IMR-90 (cell line): ENCODE measurements around the gene CHI3L1. TPM values are rescaled to one million over a fixed set of nuclear protein-coding genes. Genes with fewer than 3 reads are reported as not detected.

Experiments used
- ATAC-seq: fragments of 200-7000 bp; cut with Tn5 transposase; 2 replicates; pipeline ENCODE4 v1.9.1; 2020; ENCODE audit warnings: low read depth, mild to moderate bottlenecking, moderate library complexity
- BruUV-seq: library from RNA; stranded (reverse); fragments of 400-500 nt; replicated peaks from 2 replicates; lab custom pipeline; 2021; lab: Mats Ljungman, UMichigan
- CTCF ChIA-PET: fragments of 300-600 bp; formaldehyde crosslinking; extraction: SDS; loops from one replicate; lab custom pipeline; 2021; ENCODE audit warnings: antibody characterized with exemption; lab: Yijun Ruan, JAX
- POLR2A ChIA-PET: fragments of 300-600 bp; sonication (Branson Sonifier 250); formaldehyde crosslinking; loops from one replicate; lab custom pipeline; 2022; ENCODE audit warnings: antibody characterized with exemption; ENCODE audit not compliant: unreplicated experiment; lab: Charles Lee
- DNase-seq: peaks from one replicate; pipeline ENCODE4 v3.0.0; 2013
- H2AFZ ChIP-seq: replicated peaks from 2 replicates; pipeline ENCODE3; 2013; ENCODE audit warnings: low read length, mild to moderate bottlenecking; ENCODE audit not compliant: poor library complexity
- H2AK5ac ChIP-seq: 2 replicates; pipeline ENCODE4 v1.6.1; 2013; ENCODE audit warnings: low read depth, low read length, inconsistent platforms
- H2AK9ac ChIP-seq: replicated peaks from 2 replicates; pipeline ENCODE3; 2013; ENCODE audit warnings: mild to moderate bottlenecking, low read depth, low read length, moderate library complexity; ENCODE audit not compliant: poor library complexity
- H2BK120ac ChIP-seq: 2 replicates; pipeline ENCODE4 v1.6.1; 2013; ENCODE audit warnings: low read depth, low read length, inconsistent platforms
- H2BK15ac ChIP-seq: 3 replicates; pipeline ENCODE4 v1.6.1; 2013; ENCODE audit warnings: low read depth, low read length, inconsistent platforms
- H2BK20ac ChIP-seq: 2 replicates; pipeline ENCODE4 v1.6.1; 2013; ENCODE audit warnings: low read depth, mild to moderate bottlenecking, inconsistent platforms, low read length, moderate library complexity
- H2BK5ac ChIP-seq: 2 replicates; pipeline ENCODE4 v1.6.1; 2013; ENCODE audit warnings: mild to moderate bottlenecking, low read depth, low read length, inconsistent platforms; ENCODE audit not compliant: poor library complexity, severe bottlenecking
- H3K14ac ChIP-seq: replicated peaks from 2 replicates; pipeline ENCODE4 v1.6.1; 2013; ENCODE audit warnings: low read depth, low read length, inconsistent platforms
- H3K18ac ChIP-seq: 2 replicates; pipeline ENCODE4 v1.6.1; 2013; ENCODE audit warnings: low read depth, low read length, control low read depth
- H3K23ac ChIP-seq: 2 replicates; pipeline ENCODE4 v1.6.1; 2013; ENCODE audit warnings: low read depth, low read length, inconsistent platforms
- H3K27ac ChIP-seq: 2 replicates; pipeline ENCODE4 v1.5.1; 2013; ENCODE audit warnings: mild to moderate bottlenecking, control low read depth, low read length; ENCODE audit not compliant: insufficient read depth
- H3K27me3 ChIP-seq: 2 replicates; pipeline ENCODE4 v1.6.1; 2013; ENCODE audit warnings: low read length; ENCODE audit not compliant: control insufficient read depth, insufficient read depth
- H3K36me3 ChIP-seq: 2 replicates; pipeline ENCODE4 v1.6.1; 2013; ENCODE audit warnings: low read length, mixed read lengths; ENCODE audit not compliant: control insufficient read depth, insufficient read depth
- H3K4ac ChIP-seq: 2 replicates; pipeline ENCODE4 v1.6.1; 2013; ENCODE audit warnings: low read depth, low read length, inconsistent platforms
- H3K4me1 ChIP-seq: 2 replicates; pipeline ENCODE4 v1.6.1; 2013; ENCODE audit warnings: low read length, mixed read lengths; ENCODE audit not compliant: control insufficient read depth, insufficient read depth
- H3K4me2 ChIP-seq: 2 replicates; pipeline ENCODE4 v1.6.1; 2013; ENCODE audit warnings: low read depth, mild to moderate bottlenecking, control low read depth, low read length, moderate library complexity
- H3K4me3 ChIP-seq: 2 replicates; pipeline ENCODE4 v1.5.1; 2013; ENCODE audit warnings: low read depth, mild to moderate bottlenecking, control low read depth, low read length, moderate library complexity; ENCODE audit not compliant: insufficient read depth
- H3K56ac ChIP-seq: 2 replicates; pipeline ENCODE4 v1.6.1; 2013; ENCODE audit warnings: low read length, inconsistent platforms; ENCODE audit not compliant: insufficient read depth; ENCODE audit errors: extremely low read depth
- H3K79me1 ChIP-seq, 2 experiments: 2 replicates each; pipeline ENCODE4 v1.6.1; 2013; ENCODE audit warnings: low read length in 2 of 2, inconsistent platforms in 1 of 2, low read depth in 1 of 2
- H3K9ac ChIP-seq: 2 replicates; pipeline ENCODE4 v1.6.1; 2013; ENCODE audit warnings: low read depth, low read length, control low read depth
- H3K9me1 ChIP-seq: 2 replicates; pipeline ENCODE4 v1.6.1; 2013; ENCODE audit warnings: low read length, inconsistent platforms; ENCODE audit not compliant: insufficient read depth
- H3K9me3 ChIP-seq: 2 replicates; pipeline ENCODE4 v1.6.1; 2013; ENCODE audit warnings: low read length; ENCODE audit not compliant: control insufficient read depth, insufficient read depth
- H4K20me1 ChIP-seq: 2 replicates; pipeline ENCODE4 v1.6.1; 2013; ENCODE audit warnings: low read length, inconsistent platforms; ENCODE audit not compliant: insufficient read depth
- H4K5ac ChIP-seq: 2 replicates; pipeline ENCODE4 v1.6.1; 2013; ENCODE audit warnings: mild to moderate bottlenecking, low read depth, low read length, control low read depth
- H4K8ac ChIP-seq, 2 experiments: 2 replicates each; pipeline ENCODE4 v1.6.1; 2013; ENCODE audit warnings: low read depth in 2 of 2, low read length in 2 of 2, control low read depth in 1 of 2, inconsistent platforms in 1 of 2
- H4K91ac ChIP-seq: 2 replicates; pipeline ENCODE4 v1.6.1; 2013; ENCODE audit warnings: low read depth, low read length, inconsistent platforms; ENCODE audit not compliant: insufficient read depth
- MAFK ChIP-seq: IDR thresholded peaks from 2 replicates; pipeline ENCODE4 v1.6.1; 2012; ENCODE audit warnings: low read depth, low read length, improper control_type of control experiment
- RAD21 ChIP-seq: IDR thresholded peaks from 2 replicates; pipeline ENCODE4 v1.6.1; 2012; ENCODE audit warnings: low read length, improper control_type of control experiment
- WGBS, 2 experiments: methylation state at CpG; one replicate each; pipeline versions ENCODE4 v1.1.5 to v1.1.7; 2013; ENCODE audit warnings: missing lambda C conversion rate in 2 of 2; ENCODE audit not compliant: insufficient read length in 1 of 2; ENCODE audit errors: extremely low coverage in 2 of 2; 5-methylcytosine and 5-hydroxymethylcytosine counted together
- dilution Hi-C: fragments of 300-500 bp; cut with HindIII; formaldehyde crosslinking; loops from one replicate; pipeline ENCODE4 v1.14.3; 2018; ENCODE audit warnings: low sequenced_read_pairs; ENCODE audit not compliant: unreplicated experiment
- in situ Hi-C: fragments of 300-500 bp; cut with MboI; formaldehyde crosslinking; loops from 3 replicates; pipeline ENCODE4 v1.14.3; 2019; ENCODE audit warnings: low sequenced_read_pairs, inconsistent platforms, mixed read lengths
- intact Hi-C: fragments of 100-400 bp; cut with micrococcal nuclease; formaldehyde crosslinking; loops from 2 replicates; pipeline ENCODE4 v1.10.0; 2022
- polyA plus RNA-seq, 3 experiments: library from polyadenylated mRNA; depleted of rRNA; stranded (reverse); fragments of >200 nt; gene quantifications; 2 replicates each; pipeline ENCODE4 v1.2.3, GENCODE V29; 2012; ENCODE audit warnings: low replicate concordance in 1 of 3
- total RNA-seq: library from RNA; depleted of rRNA; stranded (reverse); fragments of >200 nt; gene quantifications from 2 replicates; pipeline ENCODE4 v1.2.3, GENCODE V29; 2012
- TF ChIP-seq, protein P1 (sequence below): fragments of 150-350 bp; IDR thresholded peaks from 2 replicates; pipeline ENCODE4 v1.6.1; 2016; ENCODE audit warnings: low read depth, mild to moderate bottlenecking, low read length, moderate library complexity, borderline replicate concordance

CHI3L1 gene
- total and polyA plus RNA-seq, 2 of the 4 experiments (the other 2 are of a cell fraction) = 0.17 TPM; not detected in 1

GRCh38 chr1:203228670-203229069 lies 42.2 kb upstream of the CHI3L1 start:
- dilution Hi-C loops = no loop called here
- Histone ChIP-seq H4K20me1 (no peaks in the 10 kb centered on the region), H3K79me1 (no peaks in the 10 kb centered on the region), H3K27ac (no peak overlapping the region), H2BK20ac (no peak overlapping the region), H3K9me1 (no peaks in the 10 kb centered on the region), H3K56ac (no peak overlapping the region), H3K36me3 (no peaks in the 10 kb centered on the region), H2AK5ac (no peak overlapping the region), H3K27me3 (peaks cover 70% of the 10 kb centered on the region), H3K4me1 (no peaks in the 10 kb centered on the region), H2BK5ac (no peak overlapping the region), H3K4me3 (no peak overlapping the region), H4K8ac (no peak overlapping the region), H2BK120ac (no peak overlapping the region), H2AFZ (no peak overlapping the region), H2BK15ac (no peak overlapping the region), H3K4ac (no peak overlapping the region), H4K91ac (no peak overlapping the region), H4K5ac (no peak overlapping the region), H3K9ac (no peak overlapping the region), H3K18ac (no peak overlapping the region), H3K4me2 (no peak overlapping the region), H3K9me3 (no peaks in the 10 kb centered on the region; the same call in 1 of the 2 replicates), H3K14ac (no peak overlapping the region), H3K23ac (no peak overlapping the region), H2AK9ac (no peak overlapping the region)
- no CpG with 5 or more reads among the region's 4 CpGs for WGBS, 2 experiments
- in situ Hi-C loops = no loop called here
- ChIA-PET CTCF (interaction anchor here (1.5 kb wide), 1 partner anchor 13 kb away, joined by 5 read pairs; no protein-coding TSS in a partner anchor), POLR2A (no interaction called here)
- no peak for DNase-seq
- BruUV-seq = no TSS peak
- TF ChIP-seq, protein P1, sequence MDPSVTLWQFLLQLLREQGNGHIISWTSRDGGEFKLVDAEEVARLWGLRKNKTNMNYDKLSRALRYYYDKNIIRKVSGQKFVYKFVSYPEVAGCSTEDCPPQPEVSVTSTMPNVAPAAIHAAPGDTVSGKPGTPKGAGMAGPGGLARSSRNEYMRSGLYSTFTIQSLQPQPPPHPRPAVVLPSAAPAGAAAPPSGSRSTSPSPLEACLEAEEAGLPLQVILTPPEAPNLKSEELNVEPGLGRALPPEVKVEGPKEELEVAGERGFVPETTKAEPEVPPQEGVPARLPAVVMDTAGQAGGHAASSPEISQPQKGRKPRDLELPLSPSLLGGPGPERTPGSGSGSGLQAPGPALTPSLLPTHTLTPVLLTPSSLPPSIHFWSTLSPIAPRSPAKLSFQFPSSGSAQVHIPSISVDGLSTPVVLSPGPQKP = no peak
- TF ChIP-seq MAFK (peak; percentile 65), RAD21 (no peak)
- intact Hi-C loops = no loop called here
- no peak for ATAC-seq
